GM13976 (cell line): ENCODE data around the gene F11.

ENCODE experiments used
- DNase-seq: peaks from one replicate; pipeline ENCODE4 v3.0.0; 2012; ENCODE audit warnings: low spot score
- in situ Hi-C: fragments of 300-500 bp; cut with MboI; formaldehyde crosslinking; loops from one replicate; pipeline ENCODE4 v1.12.0; 2022; ENCODE audit warnings: low sequenced_read_pairs, mixed read lengths, inconsistent platforms; ENCODE audit not compliant: unreplicated experiment
- TF ChIP-seq, protein P1 (sequence below): IDR thresholded peaks from 2 replicates; pipeline ENCODE4 v1.5.1; 2012; ENCODE audit warnings: borderline replicate concordance, mild to moderate bottlenecking; ENCODE audit not compliant: insufficient read depth; ENCODE audit errors: extremely low read depth, missing control alignments, control extremely low read depth

F11 gene

DNA sequence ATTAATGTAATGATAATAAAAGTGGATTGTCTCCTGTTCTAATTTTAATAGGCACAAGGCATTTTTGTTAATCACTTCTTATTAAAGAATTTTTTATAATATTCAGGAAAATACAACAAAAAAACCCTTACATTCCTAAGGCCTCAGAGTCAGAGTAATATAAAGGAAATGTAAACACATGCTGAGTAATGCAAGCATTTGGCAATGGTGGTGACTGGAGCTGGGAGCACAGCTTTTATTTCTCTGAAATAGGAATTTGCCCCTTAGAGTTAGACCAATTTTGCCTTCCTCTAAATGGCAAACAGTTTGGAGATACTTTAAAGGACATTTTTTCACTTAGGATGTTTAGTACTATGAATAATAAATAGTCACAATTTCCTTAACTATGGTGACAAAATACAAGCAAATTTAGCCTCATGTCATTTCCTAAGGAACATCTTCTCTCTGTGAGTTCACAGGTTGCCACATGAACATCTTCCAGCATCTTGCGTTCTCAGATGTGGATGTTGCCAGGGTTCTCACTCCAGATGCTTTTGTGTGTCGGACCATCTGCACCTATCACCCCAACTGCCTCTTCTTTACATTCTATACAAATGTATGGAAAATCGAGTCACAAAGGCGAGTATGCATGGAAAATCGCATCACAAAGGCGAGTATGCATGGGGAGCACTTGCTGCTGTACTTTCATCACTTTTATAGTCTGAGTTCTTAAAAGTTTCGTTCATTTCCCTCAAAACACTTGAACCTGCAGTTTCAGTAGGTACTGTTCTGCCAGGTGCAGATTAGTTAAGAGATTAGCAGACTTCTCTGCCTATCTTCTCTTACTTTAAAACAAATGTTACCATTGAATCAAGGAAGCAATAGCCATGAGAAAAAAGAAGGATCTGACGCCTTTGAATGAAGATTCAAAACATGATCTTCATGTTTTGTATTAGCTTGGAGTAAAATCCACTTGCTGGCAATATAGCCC is 15.9 kb upstream of the F11 start:
- TF ChIP-seq, protein P1, sequence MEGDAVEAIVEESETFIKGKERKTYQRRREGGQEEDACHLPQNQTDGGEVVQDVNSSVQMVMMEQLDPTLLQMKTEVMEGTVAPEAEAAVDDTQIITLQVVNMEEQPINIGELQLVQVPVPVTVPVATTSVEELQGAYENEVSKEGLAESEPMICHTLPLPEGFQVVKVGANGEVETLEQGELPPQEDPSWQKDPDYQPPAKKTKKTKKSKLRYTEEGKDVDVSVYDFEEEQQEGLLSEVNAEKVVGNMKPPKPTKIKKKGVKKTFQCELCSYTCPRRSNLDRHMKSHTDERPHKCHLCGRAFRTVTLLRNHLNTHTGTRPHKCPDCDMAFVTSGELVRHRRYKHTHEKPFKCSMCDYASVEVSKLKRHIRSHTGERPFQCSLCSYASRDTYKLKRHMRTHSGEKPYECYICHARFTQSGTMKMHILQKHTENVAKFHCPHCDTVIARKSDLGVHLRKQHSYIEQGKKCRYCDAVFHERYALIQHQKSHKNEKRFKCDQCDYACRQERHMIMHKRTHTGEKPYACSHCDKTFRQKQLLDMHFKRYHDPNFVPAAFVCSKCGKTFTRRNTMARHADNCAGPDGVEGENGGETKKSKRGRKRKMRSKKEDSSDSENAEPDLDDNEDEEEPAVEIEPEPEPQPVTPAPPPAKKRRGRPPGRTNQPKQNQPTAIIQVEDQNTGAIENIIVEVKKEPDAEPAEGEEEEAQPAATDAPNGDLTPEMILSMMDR = no peak
- in situ Hi-C loops = no loop called here
- no peak for DNase-seq

DNA sequence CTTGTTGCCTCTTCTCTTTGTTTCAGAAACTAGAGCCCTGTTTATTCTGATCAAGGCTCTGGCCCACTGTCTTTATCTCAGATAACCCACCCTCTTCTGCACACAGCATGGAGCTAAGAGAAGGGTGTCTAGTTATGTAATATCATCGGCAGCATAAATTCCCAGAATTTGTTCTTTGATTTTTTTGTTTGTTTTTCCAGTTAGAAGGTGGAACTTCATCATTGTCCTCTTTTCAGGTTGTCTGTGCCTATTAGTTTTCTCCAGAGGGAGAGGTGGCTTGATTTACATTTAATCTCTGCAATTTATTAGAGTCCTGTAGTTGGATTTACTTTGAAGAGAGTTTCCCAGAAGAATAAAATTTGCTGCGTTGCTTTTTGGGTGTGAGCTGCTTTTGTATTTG is 15.2 kb upstream of the F11 start:
- TF ChIP-seq, protein P1 = no peak
- in situ Hi-C loops = no loop called here

DNA sequence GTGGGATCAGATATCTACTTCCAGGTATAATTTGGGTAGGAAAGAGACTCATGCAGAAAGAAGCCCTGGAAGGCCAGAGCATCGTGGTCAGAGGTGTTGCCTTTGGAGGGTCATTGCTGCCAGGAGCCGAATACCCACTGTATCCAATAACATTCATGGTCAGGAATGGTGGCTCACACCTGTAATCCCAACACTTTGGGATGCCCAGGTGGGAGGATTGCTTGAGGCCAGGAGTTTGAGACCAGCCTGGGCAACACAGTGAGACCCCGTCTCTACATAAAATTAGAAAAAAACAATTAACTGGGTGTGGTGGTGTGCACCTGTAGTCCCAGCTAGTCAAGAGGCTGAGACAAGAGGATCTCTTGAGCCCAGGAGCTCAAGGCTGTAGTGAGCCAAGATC is 10.9 kb upstream of the F11 start:
- no peak for DNase-seq
- TF ChIP-seq, protein P1 = no peak
- in situ Hi-C loops = no loop called here

More for the DNA sequence above, 15.2 kb upstream of the F11 start:
- no peak for DNase-seq

DNA sequence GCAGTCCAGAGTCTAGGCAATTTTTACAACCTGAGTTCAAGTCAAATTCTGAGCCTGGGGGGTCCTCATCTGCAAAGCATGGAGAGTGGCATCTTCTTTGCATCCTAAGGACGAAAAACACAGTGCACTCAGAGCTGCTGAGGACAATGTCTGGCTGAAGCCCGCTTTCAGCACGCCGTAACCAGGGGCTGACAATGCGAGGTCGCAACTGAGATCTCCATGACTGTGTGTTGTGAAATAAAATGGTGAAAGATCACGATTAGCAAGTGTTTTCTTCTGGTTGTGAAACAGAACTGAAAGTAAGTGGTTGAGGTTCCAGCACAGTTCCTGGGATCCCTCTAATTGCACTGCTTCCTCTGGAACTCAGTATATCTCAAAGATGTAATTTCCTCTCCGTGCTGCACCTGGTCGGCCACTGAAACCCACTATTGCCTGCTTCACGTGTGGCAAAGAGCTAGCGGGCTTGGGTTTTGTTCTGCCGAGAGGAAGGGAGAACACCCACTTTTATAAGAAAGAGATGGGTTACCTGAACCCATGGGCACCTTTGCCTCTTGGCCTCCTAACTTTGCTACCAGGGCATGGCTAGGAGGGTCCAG is 7.7 kb upstream of the F11 start:
- DNase-seq = no peak
- TF ChIP-seq, protein P1 = no peak
- in situ Hi-C loops = no loop called here

DNA sequence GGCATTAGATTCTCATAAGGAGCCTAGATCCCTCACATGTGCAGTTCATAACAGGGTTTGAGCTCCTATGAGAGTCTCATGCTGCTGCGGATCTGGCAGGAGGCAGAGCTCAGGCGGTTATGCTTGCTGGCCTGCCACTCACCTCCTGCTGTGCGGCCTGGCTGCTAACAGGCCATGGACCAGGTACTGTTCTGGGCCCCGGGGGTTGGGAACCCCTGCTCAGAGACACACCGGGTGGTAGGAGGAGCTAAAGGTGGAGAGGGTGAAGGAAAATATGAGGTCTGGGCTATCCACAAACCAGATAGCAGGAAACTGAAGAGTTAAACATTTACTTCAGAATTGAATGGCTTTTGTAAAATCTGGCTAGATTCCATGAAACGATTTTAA is 5.9 kb upstream of the F11 start:
- TF ChIP-seq, protein P1 = no peak
- no peak for DNase-seq
- in situ Hi-C loops = no loop called here

DNA sequence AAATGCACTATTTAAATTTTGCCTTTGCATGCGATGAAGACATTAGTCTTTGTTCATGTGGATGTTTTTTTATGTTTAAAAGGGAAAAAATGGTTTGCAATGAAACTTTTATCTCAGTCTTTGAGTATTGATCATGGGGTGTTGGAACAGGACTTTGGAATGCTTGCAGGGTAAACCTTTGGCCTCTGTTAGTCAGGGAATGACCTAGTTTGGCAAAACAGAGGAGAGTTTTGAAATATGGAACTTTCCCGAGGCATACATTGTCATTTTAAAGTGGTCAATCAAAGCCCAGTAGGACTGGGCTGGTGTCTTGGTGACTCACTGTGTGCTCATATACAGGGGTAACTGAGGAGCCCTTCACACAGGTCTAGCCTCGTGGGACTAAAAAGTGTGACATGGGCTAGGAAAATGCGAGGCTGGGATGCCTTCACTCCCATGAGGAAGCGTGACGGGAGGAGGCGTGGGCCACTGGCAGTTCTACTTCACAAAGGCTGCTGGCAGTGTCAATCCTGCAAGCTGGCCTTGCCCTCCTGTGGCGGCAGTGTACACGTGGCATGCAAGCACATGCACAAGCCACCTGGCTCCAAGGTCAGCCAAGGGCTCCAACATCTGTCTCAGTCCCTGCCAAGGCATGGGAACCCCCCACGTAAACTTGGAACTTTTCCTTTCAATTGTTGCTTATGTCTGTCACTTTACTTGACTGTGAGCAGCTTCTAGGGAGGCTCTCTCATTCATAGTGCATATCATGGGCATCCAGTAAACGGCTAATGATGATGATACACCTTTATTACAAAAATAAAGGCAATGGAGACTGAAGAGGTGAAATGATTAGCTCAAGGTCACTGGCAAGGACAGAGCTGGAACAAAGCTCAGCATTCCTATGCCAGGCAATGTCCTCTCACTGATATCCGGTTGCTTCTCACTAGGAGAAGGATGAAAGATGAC is 5.2 kb upstream of the F11 start:
- in situ Hi-C loops = no loop called here
- no peak for DNase-seq
- TF ChIP-seq, protein P1 = no peak
